Suppressor macrophage treated with lipopolysaccharide for 4 hours (primary cell): Measurements from ENCODE around the gene ZNF768.

ENCODE experiments used
- DNase-seq: peaks from one replicate; pipeline ENCODE4 v3.0.0-alpha.2; 2020

The ZNF768 gene

DNA sequence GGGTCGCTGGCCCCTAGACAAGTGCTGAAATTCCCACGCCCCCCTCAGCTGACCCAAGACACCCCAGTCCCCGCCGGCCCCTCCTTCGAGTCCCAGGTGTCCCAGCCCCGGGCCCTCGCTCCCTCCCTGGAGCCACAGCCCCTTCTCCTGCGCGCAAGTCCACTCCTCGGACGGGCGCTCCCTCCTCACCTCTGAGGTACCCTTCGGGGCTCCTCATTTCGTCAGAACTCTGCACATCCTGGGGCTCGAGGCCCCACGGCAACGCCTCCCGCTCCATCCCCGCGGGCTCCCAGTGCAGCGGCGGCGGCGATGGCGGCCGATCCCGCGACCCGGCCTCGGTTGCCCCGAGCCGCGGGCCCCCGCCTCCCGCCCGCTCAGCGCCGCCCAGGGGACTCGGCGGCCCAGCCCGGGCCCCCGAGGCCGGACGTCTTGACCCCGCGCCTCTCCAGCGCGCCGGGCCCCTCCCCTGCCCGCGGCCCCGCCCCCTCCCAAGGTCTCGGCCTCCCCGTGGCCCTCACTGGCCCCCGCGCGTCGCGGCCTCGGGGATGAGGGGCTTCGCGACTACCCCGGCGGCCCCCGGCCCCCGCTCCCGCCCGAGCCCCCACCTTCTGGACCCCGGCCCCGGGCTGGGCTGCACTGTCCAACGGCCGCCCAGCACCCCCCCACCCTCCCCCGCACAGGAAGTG, at the start of gene ZNF768:
ZNF768 (minus strand) TSS at position 430 of the 686 bp plus-strand sequence; CDS start at position 277, 153 bp downstream.
- DNase-seq = no peak

DNA sequence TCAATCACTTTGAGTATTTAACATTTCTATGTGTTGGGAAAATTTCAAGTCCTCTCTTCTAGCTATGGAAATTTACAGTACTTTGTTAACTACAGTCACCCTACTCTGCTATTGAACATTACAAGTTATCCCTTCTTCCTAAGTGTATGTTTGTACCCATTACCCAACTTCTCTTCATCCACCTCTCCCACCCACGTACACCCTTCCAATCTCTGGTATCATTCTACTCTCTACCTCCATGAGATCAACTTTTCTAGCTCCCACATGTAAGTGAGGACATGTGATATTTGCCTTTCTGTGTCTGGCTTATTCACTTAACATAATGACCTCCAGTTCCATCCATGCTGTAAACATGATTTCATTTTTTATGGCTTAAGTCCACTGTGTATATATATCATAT, 48.3 kb upstream of the ZNF768 start:
- DNase-seq = no peak

DNA sequence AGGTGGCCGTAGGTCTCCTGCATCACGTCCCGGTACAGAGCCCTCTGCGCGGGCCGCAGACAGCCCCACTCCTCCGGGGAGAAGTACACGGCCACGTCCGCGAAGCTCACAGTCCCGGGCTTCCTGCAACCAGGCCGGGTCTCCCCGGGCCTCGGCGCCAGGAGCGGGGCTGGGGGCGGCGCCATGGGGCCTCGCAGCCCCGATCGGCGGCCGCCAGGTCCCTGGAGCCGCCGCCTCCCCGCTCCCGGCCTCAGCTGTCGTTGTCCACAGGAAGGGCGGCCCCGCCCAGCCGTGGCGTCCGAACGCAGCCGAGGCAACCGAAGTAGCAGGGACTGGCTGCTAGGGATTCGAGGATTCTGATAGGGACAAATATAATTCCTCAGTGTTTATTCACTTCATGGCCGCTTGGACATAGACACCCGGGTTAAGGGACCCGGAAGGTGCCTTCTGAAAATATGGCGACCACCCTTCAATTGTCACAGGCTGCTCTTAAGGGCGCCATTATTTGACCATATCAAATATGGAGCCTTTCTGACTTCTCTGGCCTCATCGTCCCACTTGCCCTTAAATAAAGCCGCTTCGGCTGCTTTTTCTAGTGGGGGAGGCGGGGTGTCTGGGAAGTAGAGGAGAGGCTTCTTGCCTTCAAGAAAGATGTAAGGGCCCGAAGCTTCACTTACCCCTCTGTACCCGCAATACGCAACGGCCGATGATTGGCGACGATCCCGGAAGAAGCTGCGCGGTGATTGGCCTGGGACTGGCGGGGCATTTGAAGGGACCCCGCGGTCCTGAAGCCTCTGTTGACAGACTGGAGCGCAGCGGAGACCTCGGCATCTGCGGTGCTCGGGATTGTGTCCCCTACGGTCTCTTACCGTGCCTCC, 45.3 kb upstream of the ZNF768 start, which contains the start of gene ZNF688:
ZNF688 (minus strand) TSS at position 270 of the 878 bp plus-strand sequence; CDS start at position 185, 85 bp downstream.
- DNase-seq = peak; percentile 95

DNA sequence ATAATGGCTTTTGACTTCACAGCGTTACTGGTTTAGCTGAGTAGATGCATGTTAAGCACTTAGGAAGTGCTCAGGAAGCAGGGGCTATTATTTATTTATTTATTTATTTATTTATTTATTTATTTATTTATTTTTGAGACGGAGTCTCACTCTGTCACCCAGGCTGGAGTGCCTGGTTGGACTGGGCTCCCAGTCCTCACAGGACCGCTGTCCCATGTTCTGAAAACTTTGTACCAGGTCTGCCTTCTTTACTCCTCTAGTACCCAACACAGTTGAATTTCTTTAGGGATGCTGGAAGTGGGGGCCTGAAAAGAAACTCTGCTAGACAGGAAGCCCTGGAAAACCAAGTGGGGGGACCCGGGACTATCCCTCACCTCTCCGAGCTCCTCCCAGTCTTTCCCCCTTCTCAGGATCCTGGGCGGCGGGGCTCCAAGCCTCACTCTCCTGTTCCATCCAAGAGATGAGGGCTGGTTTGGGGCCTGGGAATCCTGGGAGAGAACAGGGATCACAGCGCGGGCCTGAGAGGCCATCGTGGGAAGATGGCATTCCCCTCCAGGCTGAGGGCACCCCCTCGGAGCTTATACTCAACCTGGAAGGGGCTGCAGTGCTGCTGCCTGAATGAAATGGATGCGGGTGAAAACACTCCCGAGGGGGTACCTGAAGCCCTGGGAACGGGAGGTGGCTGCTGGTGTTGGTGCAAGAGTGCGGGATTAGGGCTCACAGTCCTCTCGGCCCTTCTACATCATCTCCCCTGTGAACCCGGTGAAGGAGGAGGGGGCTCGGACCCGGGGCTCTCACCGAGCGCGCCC, 44.5 kb upstream of the ZNF768 start:
- DNase-seq = no peak

DNA sequence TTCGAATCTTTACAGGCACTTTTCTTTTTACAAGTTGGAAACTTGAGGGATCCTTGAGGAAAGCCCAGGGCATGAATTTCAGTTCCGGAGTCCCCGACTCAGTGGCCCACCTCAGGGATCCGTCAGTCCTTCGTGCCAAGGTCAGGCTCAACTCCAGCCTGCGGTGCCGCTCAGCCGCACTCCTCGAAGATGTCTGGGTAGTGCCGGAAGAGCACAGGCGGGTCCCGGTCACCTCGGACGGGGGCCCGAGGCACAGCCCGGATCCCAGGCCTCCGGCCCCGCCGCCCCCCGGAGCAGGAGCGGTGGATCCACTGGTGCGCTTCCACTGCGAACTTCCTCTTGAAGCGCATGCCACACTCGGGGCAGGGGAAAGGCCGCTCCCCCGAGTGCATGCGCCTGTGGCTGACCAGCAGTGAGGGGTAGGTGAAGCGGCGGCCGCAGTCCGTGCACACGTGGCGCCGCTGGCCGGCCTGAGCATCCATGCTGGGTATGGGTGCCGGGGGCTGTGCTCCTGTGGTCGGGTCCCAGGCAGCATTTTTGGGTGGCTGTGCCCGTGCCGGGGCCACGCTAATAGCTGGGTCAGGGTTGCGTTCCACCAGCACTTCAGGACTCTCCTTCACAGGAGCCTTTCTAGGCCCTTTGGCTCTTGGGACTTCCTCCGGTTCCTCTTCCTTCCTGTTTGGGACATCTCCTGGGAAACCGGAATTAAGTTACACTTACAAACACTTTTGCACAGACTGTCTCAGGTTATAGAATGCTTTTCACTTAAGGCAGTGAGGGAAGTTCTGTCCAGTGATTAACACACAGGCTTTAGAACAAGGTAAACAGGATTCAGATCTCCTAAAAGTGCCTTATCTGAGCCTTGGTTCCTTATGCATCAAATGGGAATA, 43.6 kb upstream of the ZNF768 start:
- peak; percentile 21 for DNase-seq

DNA sequence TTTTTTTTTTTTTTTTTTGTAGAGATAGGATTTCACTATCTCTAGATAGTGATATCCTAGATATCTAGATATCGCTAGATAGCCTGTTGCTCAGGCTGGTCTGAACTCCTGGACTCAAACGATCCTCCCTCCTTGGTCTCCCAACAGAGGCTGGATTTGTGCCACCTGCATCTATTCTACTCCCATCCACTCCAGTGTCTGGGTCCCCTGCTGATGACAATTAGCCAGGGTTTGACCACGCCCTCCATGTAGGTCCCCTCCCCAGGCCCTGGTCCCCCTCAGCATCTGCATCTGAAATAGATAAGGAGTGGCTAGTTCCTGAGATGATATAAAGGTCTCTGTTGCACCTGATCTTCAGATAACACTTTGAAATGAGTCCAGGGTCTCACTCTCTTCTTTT, 42.9 kb upstream of the ZNF768 start:
- no peak for DNase-seq

DNA sequence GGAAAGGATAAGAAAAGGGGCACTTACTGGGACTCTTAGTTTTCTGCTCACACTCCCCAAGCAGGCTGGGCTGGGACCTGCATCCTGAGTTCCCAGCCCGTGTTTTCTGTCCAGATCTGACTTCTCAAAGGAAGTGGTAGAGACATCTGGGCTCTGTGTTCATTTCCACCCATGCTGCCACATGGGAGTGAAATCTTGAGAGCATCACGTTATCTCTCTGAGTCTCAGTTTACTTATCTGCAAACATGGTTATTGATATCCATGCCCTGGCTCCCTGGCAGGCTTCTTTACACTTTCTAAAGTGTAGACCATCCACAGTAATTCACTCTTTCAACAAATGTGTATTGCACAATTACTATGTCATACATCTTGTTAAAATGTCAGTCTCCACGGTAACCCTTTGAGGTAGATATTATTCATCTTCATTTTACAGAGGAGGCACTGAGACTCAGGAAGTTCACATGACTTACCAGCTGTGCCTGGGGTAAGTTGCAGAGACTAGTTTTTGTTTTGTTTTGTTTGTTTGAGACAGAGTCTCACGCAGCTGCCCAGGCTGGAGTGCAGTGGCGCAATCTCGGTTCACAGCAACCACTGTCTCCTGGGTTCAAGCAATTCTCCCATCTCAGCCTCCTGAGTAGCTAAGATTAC, 41.7 kb upstream of the ZNF768 start:
- DNase-seq = peak; percentile 95

DNA sequence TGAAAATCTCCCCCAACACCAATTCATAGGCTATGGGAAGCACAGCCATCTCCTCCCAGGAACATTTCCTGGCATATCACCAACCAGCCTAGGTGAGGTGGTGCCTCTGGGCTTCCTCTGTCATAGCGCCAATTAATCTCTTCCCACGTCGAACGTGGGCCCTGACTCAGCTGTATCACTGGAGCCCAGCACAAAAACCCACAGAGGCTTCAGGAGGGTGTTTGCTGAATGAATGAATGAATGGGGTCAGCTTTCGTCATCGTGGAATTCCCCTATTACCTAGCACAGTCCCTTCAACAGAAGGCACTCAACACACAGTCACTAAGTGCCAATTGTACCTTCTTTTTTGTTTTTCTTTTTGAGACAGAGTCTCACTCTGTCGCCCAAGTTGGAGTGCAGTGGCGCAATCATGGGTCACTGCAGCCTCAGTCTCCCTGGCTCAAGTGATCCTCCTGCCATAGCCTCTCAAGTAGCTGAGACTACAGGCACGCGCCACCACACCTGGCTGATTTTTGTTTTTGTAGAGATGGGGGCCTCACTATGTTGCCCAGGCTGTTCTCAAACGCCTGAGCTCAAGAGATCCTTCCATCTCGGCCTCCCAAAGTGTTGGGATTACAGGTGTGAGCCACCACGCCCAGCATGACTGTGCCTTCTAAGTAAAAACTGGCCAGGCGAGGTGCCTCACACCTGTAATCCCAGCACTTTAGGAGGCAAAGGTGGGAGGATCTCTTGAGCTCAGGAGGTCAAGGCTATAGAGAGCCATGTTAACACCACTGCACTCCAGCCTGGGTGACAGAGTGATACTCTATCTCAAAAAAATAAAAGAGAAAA, 41.0 kb upstream of the ZNF768 start:
- DNase-seq = peak; percentile 66

DNA sequence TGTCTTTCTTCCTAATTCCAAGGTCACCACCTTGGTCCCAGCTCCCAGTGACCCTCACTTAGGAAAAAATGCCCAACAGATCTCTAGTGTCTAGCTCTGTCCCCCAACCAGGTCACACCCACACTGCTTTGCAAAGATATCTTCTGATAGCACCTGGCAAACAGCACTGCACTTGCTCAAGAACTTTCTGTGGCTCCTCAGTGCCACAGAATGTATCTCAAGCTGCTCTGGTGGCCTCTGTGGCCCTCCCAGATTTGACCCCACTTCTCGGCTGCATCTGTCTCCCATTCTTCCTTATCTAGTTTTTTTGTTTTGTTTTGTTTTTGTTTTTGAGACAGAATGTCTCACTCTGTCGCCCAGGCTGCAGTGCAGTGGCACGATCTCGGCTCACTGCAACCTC, 40.2 kb upstream of the ZNF768 start:
- DNase-seq = no peak

DNA sequence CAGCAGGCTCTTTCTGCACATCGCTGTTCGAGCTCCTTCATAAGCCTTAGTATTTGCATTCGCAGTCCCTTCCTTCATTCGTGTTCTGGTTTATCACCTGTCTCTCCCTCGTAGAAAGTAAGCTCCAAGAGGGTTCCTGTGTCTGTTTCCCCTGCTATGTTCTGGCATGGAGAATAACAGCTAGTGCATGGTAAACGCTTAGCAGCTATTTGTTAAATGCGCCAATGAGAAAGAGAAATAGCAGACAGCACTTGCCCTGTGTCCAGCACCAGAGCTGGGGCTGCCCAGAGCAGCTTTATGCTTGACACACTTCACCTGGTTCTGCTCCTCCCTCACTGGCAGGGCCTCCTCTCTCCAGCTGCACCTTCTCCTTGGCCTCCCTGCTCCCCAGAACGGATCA, 39.6 kb upstream of the ZNF768 start:
- DNase-seq = no peak

DNA sequence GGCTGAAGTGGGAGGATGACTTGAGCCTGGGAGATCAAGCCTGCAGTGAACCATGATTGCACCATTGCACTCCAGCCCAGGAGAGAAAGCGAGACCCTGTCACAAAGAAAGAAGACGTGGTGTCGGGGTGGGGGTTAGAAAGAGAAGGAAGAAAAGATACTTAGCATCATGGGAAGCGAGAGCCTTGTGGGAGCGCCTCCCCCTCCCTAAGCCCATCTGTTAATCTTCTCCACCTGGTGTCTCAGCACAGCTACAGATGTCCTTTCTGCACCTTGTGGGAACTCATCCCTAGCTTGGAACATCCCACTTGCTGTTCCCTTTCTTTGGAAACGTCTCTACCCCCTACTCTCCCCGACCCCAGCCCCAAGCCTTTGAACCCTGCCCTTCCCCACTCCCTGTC, 39.2 kb upstream of the ZNF768 start:
- no peak for DNase-seq

DNA sequence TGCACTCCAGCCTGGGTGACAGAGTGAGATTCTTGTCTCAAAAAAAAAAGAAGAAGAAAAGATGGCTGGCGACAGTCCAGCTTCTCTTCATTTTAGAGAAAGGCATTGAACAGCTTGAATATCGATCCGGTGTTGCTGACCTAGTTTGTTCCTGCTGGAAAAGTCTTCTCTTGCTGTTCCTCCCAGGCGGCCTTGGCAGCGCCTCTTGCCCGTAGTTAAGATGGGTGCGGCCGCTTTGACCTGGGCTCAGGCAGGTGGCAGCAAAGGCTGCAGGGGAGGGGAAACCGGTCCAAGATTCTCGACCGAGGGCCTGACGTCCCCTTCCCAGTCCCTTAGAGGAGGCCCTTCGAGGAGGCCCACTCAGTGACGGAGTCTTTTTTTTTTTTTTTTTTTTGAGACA, 35.7 kb upstream of the ZNF768 start:
- DNase-seq = no peak

DNA sequence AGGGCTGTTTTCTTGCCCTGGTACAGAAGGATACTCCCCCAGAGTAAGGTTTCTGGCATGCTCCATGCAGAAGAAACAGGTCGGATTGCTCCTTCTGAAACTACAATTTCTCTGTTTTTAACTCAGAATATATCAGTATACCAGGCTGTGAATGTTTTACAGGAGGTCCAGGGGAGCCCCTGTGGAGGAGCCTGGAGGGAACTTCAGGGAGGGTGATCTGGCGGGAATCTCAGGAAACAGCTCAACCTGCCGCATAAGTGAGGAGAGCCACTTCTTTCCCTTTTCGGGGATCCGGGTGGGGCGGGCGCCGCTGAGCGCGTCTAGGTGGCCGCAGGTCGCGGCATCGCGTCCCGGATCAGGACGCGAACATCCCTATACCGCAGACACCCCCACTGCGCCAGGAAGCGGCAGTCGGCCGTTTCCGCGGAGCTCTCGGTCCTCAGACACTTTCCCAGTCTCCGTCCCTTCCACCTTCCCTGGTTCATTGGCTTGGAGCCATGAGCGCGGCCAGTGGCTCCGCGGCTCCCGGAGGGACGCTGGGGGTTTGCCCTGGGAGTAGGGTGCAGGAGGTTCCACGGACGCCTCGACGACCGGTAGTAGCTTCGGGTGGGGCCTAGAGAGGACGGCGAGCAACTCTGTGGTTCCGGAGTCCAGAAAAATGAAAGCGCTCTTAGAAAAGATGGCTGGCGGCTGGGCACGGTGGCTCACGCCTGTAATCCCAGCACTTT, 34.9 kb upstream of the ZNF768 start:
- peak; percentile 33 for DNase-seq

DNA sequence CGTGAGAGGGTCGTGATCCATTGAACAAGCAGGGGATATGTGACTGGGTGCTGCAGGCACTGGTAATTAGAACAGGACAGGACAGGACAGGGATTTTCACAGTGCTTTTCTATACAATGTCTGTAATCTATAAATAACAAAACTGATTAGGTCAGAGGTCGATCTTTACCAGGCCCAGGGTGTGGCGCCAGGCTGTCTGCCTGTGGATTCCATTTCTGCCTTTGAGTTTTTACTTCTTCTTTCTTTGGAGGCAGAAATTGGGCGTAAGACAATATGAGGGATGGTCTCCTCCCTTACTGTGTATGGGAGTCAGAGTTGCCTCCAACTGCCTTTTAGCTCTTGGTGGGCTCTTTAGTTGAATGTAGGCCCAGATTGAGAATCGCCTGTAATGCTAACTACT, 33.3 kb upstream of the ZNF768 start:
- peak; percentile 51 for DNase-seq

DNA sequence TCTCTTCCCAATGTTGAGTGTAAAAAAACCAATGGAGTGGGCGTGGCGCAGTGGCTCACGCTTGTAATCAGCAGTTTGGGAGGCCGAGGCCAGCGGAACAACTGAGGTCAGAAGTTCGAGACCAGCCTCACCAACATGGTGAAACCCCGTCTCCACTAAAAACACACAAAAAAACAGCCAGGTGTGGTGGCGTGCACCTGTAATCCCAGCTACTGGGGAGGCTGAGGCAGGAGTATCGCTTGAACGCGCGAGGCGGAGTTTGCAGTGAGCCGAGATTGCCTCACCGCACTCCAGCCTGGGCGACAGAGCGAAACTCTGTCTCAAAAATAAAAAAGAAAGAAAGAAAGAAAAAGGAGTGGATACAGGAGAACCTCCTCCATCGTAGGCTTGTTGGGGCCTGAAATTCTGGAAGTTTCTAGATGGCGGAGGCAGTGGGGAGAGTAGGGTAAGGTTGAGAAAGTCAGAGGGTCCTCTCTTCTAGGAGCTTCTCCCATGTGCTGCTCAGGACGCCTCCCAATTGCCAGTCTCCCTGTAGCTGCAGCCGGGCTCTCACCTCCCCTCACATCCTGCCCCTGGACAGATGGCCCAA, 32.5 kb upstream of the ZNF768 start:
- DNase-seq = no peak

DNA sequence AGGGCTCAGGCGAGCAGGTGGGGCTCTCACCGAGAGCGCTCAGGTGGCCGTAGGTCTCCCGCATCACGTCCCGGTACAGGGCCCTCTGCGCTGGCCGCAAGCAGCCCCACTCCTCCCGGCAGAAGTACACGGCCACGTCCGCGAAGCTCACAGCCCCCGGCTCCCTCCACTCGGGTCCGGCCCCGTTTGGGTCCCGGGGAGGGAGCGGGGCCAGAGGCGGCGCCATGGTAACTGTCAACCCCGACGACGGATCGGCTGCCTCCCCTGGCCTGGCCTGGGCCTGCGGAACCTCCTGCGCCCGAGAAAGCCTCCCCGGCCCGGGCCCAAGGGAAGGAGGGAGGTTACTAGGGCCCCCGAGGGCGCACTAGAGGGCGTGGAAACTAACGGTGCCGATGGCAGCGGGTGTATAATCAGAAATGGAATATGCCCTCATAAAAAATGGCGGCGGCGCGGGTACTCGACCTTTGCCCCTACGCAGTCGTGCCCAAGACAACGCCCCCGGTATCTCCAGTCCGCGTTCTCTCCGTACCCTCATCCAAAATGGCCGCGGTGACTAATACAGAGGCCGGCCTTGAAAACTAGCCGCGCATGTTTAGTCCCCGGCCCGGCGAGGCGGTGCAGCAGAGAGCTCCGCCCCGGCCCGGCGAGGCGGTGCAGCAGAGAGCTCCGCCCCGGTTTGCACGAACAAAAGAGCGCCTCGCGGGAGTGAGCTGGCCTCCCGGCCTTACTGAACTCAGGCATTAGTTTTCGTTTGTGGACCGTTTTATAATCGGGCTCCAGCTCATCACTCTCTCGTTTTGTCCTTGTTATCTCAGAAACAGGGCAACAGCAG, 31.8 kb upstream of the ZNF768 start, which contains the start of gene ZNF764:
ZNF764 (minus strand) TSS at position 418 of the 832 bp plus-strand sequence; CDS start at position 226, 192 bp downstream.
- DNase-seq = peak; percentile 99

DNA sequence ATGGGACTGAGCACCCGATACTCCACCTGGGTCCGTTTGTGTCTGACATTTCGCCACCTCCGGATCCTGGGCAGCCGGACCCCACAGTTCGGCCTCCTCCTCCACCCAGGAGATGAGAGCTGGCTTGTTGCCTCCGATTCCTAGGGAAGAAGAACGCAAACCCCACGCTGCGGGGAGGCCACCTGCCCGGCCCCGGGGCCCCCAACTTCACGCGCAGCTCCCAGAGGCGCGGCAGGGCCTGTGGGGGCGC, 31.3 kb upstream of the ZNF768 start:
- DNase-seq = no peak

DNA sequence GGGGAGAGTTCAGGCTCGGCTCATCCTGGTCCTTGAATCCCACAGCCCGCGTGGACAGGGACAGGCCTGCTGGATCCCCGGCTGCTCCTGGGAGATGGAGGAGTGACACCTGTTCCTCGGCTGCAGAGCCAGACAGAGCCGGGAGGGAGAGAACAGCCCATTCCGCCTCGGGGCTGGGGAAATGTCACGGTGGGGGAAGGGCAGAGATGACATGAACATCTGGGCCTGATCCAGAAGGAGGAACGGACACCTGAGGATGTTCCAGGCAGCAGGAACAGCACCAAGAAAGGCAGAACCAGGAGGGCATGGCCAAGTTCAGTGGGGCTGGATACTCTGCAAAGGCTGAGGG, 29.7 kb upstream of the ZNF768 start:
- no peak for DNase-seq
